Head of caudate nucleus (tissue), 42 donors: Measurements from ENCODE around the gene FAT1.
A peak's percentile ranks its signal among the peaks of the same experiment; 100 is the strongest.
"Not testable (repeated sequence)": the region's sequence is repeated elsewhere in the genome, so short reads cannot be mapped to it uniquely, and the experiment has no call there.

Experiments used
- DNase-seq, 42 donors: peaks; one replicate each; pipeline versions ENCODE4 v3.0.0 to v3.0.0-alpha.2; 2020 to 2021; ENCODE audit warnings: mixed read lengths in 7 of 42
- intact Hi-C: fragments of 100-400 bp; cut with DNase I; formaldehyde crosslinking; loops from one replicate; pipeline ENCODE4 v1.15.0; 2022

Gene FAT1

DNA sequence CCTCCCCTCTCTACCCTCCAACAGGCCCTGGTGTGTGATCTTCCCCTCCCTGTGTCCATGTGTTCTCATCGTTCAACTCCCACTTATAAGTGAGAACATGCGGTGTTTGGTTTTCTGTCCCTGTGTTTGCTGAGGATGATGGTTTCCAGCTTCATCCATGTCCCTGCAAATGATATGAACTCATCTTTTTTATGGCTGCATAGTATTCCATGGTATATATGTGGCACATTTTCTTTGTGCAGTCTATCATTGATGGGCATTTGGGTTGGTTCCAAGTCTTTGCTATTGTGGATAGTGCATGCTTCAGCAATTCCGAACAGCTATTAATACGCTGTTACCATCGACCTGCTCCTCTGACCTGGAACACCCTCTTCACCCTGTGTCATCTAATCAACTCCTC is 32.9 kb upstream of the FAT1 start:
- intact Hi-C loops, DNase-seq: not testable (repeated sequence)

DNA sequence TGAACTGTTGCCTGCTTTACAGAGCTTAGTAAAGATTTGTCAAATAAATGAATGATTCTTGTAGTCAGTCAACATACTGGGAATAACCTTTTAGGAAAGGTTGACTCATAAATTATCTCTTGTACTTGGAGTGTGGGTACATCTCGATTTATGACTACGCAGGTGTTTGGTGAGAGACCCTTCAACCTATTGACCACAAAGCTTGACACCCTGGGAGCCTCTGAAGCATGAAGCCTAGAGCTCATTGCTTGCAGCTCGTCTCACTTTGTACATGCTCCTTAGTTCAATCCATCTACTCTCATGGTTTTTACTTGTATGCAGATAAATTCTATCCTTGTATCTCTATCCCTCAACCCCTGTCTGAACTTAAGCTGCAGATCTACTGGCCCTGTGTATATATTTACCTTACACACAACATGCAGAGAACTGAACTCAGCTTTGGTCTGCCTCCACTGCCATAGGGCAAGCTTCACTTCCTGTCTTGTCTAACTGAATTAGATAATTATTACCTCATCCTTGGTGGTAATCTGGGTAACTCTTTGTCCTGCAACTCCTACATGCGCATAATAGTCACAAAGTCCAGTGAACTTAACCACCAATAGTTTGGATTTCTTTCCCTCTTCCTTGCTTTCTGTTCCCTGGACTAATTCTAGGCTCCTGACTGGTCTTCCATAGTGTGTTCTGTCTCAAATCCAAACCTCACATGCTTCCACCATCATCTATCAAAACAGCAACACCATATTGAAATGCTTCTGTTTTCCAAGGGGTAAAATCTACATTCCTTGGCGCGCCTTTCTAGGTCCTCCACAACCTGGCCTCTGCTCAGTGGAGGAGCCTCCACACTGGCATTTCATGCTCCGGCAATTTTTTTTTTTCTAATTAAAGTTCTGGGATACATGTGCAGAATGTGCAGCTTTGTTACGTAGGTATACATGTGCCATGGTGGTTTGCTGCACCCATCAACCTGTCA is 32.2 kb upstream of the FAT1 start:
- no peak for DNase-seq
- intact Hi-C loops = no loop called here

DNA sequence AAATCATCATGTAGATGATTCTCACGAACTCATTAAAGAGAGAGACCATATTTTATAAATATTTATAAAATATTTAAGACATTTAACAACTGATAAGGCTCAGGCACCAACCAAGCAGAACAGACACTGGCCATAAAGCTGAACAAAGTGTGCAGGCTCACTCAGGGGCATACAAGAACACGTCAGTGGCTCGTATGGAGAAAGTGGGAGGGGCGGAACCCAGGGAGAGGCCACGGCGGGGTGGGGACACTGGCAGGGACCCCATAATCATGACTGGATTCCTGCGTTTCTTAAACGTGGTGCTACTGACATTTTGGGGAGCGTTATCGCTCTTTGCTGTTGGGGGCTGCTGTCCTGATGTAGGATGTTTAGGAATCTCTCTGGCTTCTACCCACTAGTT is 31.3 kb upstream of the FAT1 start:
- no peak for DNase-seq
- intact Hi-C loops = no loop called here

DNA sequence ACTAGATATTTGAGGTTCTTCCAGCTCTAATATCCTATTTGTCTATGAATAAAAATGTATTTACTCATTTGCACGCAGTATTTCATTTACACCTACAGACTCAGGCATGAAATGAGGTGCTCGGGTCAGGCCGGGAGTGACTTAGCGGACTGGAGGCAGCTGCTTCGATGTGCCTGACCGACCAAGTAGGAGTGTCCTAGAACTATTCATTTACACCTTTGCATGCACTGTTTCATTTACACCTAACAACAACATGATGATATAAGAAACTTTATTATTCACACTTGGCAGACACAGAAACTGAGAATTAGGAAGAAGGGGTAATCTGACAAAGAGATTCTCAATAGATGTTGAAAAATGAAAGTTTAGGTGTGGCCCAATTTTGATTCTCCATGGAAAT is 28.7 kb upstream of the FAT1 start:
- no peak for DNase-seq
- intact Hi-C loops = no loop called here

DNA sequence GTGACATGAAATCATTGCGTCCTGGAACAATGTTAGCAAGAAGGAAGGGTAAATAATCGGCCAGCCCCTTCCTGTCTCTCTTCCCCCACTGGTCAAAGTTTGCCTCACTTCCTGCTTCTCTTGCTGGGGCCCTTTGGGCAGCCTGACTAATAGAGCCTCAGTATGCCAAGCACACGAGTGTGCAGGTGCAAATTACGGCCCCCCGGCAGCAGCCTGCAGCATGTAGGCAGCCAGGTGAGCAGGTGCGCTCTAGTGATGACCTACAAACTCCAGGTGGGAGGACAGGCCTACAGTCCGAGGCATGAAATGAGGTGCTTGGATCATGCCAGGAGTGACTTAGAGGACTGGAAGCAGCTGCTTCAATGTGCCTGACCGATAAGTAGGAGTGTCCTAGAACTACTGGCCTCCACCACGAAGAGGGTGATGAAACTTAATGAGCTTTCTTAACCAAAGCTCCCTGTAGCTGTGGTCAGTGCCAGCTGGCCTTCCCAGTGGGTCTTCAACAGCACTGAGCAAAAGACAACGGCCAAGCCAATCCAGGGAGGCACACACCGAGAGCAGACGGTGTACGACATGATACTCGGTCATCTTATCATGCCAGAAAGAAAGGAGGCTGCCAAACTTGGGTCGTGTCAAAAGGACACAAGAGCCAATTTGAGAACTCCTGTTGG is 26.1 kb upstream of the FAT1 start:
- intact Hi-C loops = no loop called here
- no peak for DNase-seq

DNA sequence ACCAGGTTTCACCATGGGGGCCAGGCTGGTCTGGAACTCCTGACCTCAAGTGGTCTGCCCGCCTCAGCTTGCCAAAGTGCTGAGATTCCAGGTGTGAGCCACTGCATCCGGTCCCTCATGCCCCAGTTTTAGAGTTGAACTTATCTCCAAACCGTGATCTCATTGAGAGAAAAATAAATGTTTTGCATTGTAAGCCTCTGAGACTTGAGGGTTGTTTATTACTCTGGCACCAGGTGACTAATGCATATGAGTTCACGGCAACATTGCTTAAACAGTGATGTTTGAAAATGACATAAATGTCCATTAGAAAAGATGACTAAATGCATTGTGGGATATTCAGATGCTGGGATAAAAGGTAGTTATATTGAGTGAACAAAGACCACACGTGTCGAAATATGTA is 22.9 kb upstream of the FAT1 start:
- intact Hi-C loops = no loop called here
- no peak for DNase-seq

DNA sequence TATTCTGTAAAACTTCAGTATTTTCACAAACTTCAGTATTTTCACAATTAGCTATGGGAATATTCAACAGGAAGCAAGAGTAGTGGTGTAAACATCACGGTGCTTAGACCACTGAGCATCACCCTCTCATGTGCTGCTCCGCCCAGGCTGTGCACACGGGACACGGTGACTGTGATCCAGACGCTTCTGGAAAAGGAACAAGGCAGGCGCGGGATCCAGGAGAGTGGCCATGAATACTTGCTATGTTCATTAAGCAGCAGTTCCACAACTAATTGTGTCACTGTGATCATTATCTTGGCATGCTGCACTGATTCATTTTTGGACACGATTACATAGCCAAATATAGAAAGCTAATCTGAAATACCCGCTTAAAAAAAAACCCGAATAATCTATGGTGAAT is 19.6 kb upstream of the FAT1 start:
- peak in 4 of 42 donors; percentile 16 to 53 (median 37) for DNase-seq

DNA sequence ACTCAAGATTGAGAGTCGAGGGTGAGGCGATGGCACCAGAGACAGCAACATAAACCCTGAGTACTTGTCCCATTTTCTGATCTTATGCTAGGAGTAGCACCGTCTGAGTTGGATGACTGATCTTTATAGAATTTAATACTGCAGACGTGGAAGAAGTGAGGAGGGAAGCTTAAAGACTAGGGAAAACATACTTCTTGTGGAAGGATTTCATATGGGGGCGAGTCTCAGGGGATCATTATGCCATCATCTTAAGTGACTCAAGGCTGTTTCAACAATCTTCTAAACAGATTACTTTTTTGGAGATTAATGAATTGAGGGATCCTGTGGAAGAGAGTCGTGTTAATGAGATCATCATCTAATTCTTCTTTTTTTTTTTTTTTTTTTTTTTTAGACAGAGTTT is 17.2 kb upstream of the FAT1 start:
- intact Hi-C loops = no loop called here
- DNase-seq = no peak

More for the DNA sequence above, 19.6 kb upstream of the FAT1 start:
- intact Hi-C loops = no loop called here

DNA sequence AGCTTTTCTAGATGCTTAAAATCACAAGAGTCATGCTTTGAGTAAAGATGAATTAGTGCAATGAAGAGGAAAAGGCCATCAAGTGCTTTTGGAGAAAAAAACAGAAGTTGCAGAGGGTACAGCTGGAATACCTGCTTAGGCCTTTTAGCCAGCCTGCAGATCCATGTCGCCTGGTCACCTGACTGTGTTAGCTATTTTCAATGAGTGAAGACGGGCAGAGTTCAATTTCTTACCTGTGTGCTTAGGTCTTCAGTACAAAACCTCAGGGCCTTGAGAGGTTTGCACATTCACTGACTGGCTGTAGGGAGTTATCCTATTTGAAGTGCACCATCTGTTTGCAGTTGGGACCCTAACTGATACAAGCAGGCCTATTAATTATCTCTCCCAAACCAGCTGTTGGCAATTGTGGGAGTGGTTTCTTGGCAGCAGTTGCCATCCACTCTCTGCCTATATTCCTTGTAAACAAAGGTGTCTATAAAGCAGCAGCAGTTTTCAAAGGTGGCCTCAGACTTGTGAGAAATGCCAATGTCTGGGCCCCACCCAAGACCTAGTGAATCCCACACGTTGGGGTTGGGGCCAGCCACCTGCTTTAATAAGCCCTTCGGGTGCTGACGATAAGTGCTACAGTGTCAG is 16.3 kb upstream of the FAT1 start:
- intact Hi-C loops = no loop called here
- no peak for DNase-seq

DNA sequence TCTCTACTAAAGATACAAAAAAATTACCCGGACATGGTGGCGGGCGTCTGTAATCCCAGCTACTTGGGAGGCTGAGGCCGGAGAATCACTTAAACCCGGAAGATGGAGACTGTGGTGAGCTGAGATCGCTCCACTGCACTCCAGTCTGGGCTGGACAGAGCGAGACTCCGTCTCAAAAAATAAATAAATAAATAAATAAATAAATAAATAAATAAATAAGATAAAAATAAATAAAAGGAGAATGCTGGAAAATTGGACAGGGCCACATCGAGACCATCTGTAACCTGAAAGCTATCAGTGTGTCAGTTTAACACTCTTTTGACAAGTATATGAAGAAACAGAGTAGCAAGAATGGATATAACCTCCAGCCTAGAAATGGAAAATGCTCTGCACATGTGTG is 15.7 kb upstream of the FAT1 start:
- DNase-seq = no peak
- intact Hi-C loops = no loop called here

DNA sequence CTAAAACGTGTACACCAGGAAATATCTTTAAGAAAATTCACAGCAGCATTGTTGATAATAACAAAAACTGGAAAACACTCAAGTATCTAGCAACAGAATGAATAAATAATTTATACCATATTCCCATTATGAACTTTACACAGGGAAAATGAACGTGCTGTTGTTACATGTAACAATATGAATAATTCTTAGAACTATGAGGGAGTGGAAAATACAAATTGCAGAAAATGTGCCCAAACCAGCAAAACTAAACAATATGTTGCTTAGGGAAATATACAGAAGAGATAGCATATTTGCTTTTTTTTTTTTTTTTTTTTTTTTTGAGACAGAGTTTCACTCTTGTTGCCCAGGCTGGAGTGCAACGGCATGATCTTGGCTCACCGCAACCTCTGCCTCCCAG is 14.8 kb upstream of the FAT1 start:
- no peak for DNase-seq
- intact Hi-C loops = no loop called here

DNA sequence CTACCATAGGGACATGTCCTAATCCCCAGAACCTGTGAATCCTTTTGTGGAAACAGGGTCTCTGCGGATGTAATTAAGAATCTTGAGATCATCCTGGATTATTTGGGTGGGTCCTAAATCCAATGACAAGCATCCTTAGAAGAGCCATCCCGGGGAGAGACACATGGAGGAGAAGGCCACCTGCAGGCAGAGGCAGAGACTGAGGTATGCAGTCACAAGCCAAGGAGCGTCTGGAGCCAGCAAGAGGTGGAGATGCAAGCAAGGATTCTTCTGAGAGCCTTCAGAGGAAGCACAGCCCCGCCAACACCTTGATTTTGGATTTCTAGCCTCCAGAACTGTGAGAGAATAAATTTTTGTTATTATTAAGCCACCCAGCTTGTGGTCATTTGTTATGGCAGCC is 13.8 kb upstream of the FAT1 start:
- intact Hi-C loops = no loop called here
- DNase-seq = peak in 1 of 42 donors; percentile 24

DNA sequence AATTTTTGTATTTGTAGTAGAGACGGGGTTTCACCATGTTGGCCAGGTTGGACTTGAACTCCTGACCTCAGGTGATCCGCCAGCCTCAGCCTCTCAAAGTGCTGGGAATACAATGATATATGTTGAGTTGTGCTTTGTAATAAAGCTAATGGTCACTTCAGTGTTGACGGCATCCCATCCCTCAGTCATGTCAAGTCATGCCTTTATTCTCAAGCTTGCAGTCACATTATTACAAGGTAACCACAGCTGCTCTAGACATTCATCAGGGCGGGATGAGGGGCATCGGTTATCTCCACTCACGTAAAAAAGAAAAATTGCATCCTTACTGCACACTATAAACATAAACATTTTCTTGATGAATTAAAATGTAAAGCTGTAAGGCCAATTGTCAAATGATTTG is 12.8 kb upstream of the FAT1 start:
- intact Hi-C loops = no loop called here
- DNase-seq = peak in 1 of 42 donors; percentile 22

DNA sequence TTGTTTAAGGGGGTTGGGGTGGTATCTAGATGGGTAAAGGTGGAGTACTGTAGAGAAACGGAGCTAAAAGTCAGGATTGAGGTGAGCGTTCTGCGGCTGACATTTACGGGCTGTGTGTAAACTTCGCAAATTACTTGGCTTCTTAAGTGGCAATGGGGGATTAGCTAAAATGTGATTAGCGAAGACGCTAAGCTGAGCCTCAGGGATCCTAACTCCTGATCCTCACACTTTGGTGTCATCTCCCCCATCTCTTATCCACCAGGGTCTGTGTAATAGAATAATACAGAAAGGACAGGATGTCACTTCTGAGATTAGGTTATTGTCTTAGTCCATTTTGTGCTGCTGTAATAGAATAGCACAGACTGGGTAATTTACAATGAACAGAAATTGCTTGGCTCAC is 10.6 kb upstream of the FAT1 start:
- no peak for DNase-seq
- intact Hi-C loops = no loop called here

DNA sequence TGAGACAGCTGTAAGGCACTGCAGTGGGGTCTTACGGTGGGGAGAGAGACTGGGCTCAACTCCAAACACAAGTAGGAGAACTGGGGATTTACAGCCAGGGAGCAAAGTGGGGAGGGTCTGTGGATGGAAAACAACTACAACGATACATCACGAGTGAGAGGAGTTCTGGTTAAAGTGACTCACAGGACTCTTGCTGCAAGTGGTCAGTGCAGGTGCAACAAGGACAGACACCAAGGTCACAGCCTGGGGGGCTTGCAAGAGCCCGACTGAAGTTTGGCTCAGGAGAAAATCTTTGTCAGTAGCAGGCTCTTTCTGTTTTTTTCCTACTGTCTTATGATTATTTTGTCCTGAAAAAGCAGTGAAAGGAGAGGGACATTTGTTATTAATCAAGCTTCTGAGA is 10.1 kb upstream of the FAT1 start:
- intact Hi-C loops = no loop called here
- no peak for DNase-seq

DNA sequence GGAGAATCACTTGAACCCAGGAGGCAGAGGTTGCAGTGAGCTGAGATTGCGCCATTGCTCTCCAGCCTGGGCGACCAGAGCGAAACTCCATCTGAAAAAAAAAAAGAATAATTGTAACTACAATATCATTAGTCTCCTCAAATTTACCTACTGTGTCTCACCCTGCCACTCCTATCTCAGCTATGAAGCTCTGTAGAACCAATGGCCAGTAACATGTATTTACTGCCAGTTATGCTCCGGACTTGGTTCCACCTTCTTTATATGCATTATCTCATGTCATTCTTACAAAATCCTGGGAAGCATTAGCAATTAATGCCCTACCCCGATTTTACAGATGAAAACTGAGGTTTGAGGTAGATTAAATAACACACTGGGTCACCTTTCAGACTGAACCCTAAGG is 7.0 kb upstream of the FAT1 start:
- DNase-seq = no peak
- intact Hi-C loops = no loop called here

DNA sequence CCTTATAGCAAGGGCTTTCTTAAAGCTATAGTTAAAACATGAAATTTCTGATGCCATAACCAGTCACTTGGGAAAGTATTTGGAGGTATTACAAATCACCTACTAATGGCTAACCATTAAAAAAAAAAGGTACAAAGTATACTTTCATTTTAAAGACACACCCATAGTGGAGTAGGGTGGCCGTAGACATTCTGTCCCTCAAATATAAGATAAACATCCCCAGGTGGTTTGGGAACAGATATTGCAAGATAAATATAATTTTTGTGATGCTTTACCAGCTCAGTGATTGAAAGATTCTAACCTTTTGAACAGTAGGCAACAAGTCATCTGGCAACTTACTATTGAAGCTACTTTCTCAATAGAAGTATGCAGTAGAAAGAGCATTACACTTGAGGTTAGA is 6.2 kb upstream of the FAT1 start:
- no peak for DNase-seq
- intact Hi-C loops = no loop called here

DNA sequence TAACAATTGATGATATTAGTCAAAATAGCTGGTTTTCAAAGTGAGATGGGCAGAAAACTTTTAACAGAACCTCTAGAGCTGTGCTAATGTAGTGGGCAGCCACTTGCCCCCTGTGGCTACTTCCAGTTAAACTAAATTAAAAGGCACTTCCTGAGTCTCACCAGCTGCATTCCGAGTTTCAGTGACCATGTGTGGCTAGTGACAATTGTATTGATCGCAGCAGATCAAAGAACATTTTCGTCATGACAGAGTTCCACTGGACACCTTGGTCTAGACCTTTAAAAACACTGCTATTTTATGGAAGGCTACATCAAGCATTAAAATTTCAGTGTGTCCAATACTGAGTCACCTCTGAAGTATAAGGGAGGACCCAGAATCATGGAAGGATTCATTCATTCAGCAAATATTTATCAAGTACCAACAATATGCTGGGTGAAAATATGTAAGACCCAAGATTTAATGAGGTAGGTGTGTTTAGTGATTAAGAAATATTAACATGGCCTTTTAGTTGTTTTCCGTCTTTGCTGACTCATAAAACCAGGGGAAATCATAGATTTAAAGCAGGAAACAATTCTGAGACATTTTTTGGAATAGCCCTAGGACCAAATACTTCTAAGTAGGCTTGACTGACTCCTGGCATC is 5.1 kb upstream of the FAT1 start:
- intact Hi-C loops = no loop called here
- peak in 1 of 42 donors; percentile 3 for DNase-seq

DNA sequence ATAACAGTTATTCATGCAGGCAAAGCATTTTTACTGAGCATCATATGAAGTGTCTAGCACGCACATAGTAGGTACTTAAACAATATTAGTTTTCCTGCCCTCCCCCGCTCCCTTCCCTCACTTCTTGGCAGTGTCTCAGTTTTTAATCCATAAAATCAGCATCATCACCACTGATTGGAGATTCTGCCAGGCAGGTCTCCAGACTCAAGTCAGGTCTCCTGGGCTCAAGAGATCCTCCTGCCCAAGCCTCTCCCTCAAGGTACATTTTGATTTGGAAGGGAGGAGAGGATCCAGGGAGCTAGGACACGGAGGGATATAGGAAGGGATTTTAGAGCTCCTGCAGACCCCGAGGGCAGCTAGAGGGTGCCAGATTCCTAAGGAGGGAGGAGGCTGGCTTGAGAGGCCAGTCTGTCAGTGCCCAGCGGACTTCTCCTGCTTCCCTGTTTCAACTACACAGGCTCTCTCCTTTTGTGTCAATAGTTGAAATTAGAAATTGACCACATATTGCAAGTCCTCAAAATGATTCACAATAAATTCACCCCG is 4.4 kb upstream of the FAT1 start:
- DNase-seq = peak in 1 of 42 donors; percentile 33
- intact Hi-C loops = no loop called here
